Mesenchymal stem cell (in vitro differentiated cells and primary cell): Measurements from ENCODE around the gene DYNLRB1. TPM values are rescaled to one million over a fixed set of nuclear protein-coding genes. Genes with fewer than 3 reads are reported as not detected.

Experiments
- DNase-seq: peaks from one replicate; pipeline ENCODE4 v3.0.0-alpha.2; 2013
- H2AFZ ChIP-seq: one replicate; pipeline ENCODE4 v1.6.1; 2013; ENCODE audit warnings: low read depth, mild to moderate bottlenecking, control low read depth, inconsistent platforms, low read length, moderate library complexity
- H2AK5ac ChIP-seq: 2 replicates; pipeline ENCODE4 v1.6.1; 2013; ENCODE audit warnings: low read length, moderate library complexity, mild to moderate bottlenecking, inconsistent platforms; ENCODE audit not compliant: severe bottlenecking
- H2BK120ac ChIP-seq: one replicate; pipeline ENCODE4 v1.6.1; 2013; ENCODE audit warnings: low read depth, mild to moderate bottlenecking, inconsistent platforms, low read length, moderate library complexity
- H2BK12ac ChIP-seq, 2 experiments: one replicate each; pipeline ENCODE4 v1.6.1; 2013; ENCODE audit warnings: inconsistent platforms in 2 of 2, low read length in 2 of 2, mild to moderate bottlenecking in 2 of 2, moderate library complexity in 2 of 2, control low read depth in 1 of 2
- H2BK15ac ChIP-seq: one replicate; pipeline ENCODE4 v1.6.1; 2013; ENCODE audit warnings: mild to moderate bottlenecking, low read depth, inconsistent platforms; ENCODE audit not compliant: poor library complexity, severe bottlenecking
- H2BK5ac ChIP-seq: 2 replicates; pipeline ENCODE4 v1.6.1; 2013; ENCODE audit warnings: low read depth, mild to moderate bottlenecking, low read length, control low read depth, inconsistent platforms; ENCODE audit not compliant: poor library complexity, severe bottlenecking
- H3K14ac ChIP-seq, 2 experiments: one replicate each; pipeline ENCODE4 v1.6.1; 2013; ENCODE audit warnings: inconsistent platforms in 2 of 2, low read length in 2 of 2, control low read depth in 1 of 2, mild to moderate bottlenecking in 1 of 2, moderate library complexity in 1 of 2
- H3K18ac ChIP-seq, 2 experiments: one replicate each; pipeline ENCODE4 v1.6.1; 2013; ENCODE audit warnings: inconsistent platforms in 2 of 2, low read length in 2 of 2, control low read depth in 1 of 2, low read depth in 1 of 2, mild to moderate bottlenecking in 1 of 2
- H3K23ac ChIP-seq, 2 experiments: one replicate each; pipeline ENCODE4 v1.6.1; 2013; ENCODE audit warnings: inconsistent platforms in 2 of 2, low read length in 2 of 2, mild to moderate bottlenecking in 2 of 2, moderate library complexity in 2 of 2, control low read depth in 1 of 2
- H3K27ac ChIP-seq: 2 replicates; pipeline ENCODE4 v1.5.1; 2013; ENCODE audit warnings: mild to moderate bottlenecking, moderate library complexity, low read length, control low read depth, inconsistent platforms; ENCODE audit not compliant: poor library complexity, severe bottlenecking
- H3K27me3 ChIP-seq, 2 experiments: 2 replicates each; pipeline versions ENCODE4 v1.6.1 to v1.7.0; 2013; ENCODE audit warnings: low read length in 2 of 2, mild to moderate bottlenecking in 2 of 2, moderate library complexity in 2 of 2, control low read depth in 1 of 2, inconsistent platforms in 1 of 2; ENCODE audit not compliant: control insufficient read depth in 1 of 2, insufficient read depth in 1 of 2
- H3K36me3 ChIP-seq, 2 experiments: 2 replicates each; pipeline versions ENCODE4 v1.6.1 to v1.7.0; 2013; ENCODE audit warnings: low read length in 2 of 2, control low read depth in 1 of 2, inconsistent platforms in 1 of 2, low read depth in 1 of 2, mild to moderate bottlenecking in 1 of 2; ENCODE audit not compliant: insufficient read depth in 2 of 2, control insufficient read depth in 1 of 2
- H3K4ac ChIP-seq, 2 experiments: one replicate each; pipeline ENCODE4 v1.6.1; 2013; ENCODE audit warnings: inconsistent platforms in 2 of 2, low read length in 2 of 2, mild to moderate bottlenecking in 2 of 2, moderate library complexity in 2 of 2, control low read depth in 1 of 2, low read depth in 1 of 2
- H3K4me1 ChIP-seq: 2 replicates; pipeline ENCODE4 v1.6.1; 2013; ENCODE audit warnings: low read depth, low read length, control low read depth; ENCODE audit not compliant: control insufficient read depth, insufficient read depth
- H3K4me2 ChIP-seq: 2 replicates; pipeline ENCODE4 v1.6.1; 2013; ENCODE audit warnings: low read length, mild to moderate bottlenecking, inconsistent platforms; ENCODE audit not compliant: poor library complexity, severe bottlenecking
- H3K4me3 ChIP-seq, 2 experiments: 2 replicates each; pipeline versions ENCODE4 v1.5.1 to v1.7.0; 2013; ENCODE audit warnings: low read length in 2 of 2, mild to moderate bottlenecking in 2 of 2, control low read depth in 1 of 2, low read depth in 1 of 2; ENCODE audit not compliant: insufficient read depth in 1 of 2
- H3K79me1 ChIP-seq: replicated peaks from 2 replicates; pipeline ENCODE4 v1.6.1; 2013; ENCODE audit warnings: mild to moderate bottlenecking, control low read depth, low read length, inconsistent platforms; ENCODE audit not compliant: poor library complexity, severe bottlenecking
- H3K9ac ChIP-seq: 2 replicates; pipeline ENCODE4 v1.7.0; 2013; ENCODE audit warnings: mild to moderate bottlenecking, low read length, moderate library complexity
- H3K9me3 ChIP-seq: 2 replicates; pipeline ENCODE4 v1.7.0; 2013; ENCODE audit warnings: mild to moderate bottlenecking, low read length; ENCODE audit not compliant: control insufficient read depth
- H4K8ac ChIP-seq: one replicate; pipeline ENCODE4 v1.6.1; 2013; ENCODE audit warnings: inconsistent platforms, mild to moderate bottlenecking, low read length, moderate library complexity
- H4K91ac ChIP-seq: one replicate; pipeline ENCODE4 v1.6.1; 2013; ENCODE audit warnings: mild to moderate bottlenecking, low read length, inconsistent platforms
- WGBS: methylation state at CpG from one replicate; pipeline ENCODE4 v1.1.7; 2013; ENCODE audit warnings: mixed read lengths; 5-methylcytosine and 5-hydroxymethylcytosine counted together
- small RNA-seq: library from polyadenylated mRNA; stranded (forward); fragments of <200 nt; extraction: miRNeasy Mini kit (QIAGEN cat#:217004); gene quantifications from one replicate; pipeline ENCODE3, GENCODE V24; 2013; ENCODE audit warnings: low read depth

The DYNLRB1 gene

DNA sequence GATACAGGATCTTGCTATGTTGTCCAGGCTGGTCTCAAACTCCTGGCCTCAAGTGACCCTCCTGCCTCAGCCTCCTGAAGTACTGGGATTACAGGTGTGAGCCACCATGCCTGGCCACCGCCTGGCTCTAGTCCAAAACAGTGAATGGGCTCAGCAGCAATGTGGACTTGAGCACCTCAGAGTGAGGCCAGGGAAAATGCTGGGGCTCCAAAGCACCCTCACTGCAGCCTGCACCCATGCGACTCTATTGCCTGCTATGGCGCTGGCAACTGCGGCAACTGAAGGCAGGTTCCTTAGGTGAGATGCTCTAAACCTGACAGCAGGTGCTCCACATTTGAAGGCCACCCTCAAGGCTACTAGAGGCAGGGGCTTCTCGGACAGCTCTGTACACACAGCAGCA, 68.8 kb downstream of the DYNLRB1 start:
- no peak overlapping the region for H3K23ac ChIP-seq
- no peak for DNase-seq
- no peak overlapping the region for H4K8ac ChIP-seq
- H2BK120ac ChIP-seq = no peak overlapping the region
- H3K4me2 ChIP-seq = no peak overlapping the region
- no peak overlapping the region for H3K27ac ChIP-seq
- no peaks in the 10 kb centered on the region for H3K79me1 ChIP-seq
- peaks cover 14% of the 10 kb centered on the region for H3K4me1 ChIP-seq
- no peak overlapping the region for H3K9ac ChIP-seq
- no peak overlapping the region for H3K4ac ChIP-seq
- no peaks in the 10 kb centered on the region for H3K9me3 ChIP-seq
- H3K18ac ChIP-seq = no peak overlapping the region
- no peak overlapping the region for H2BK12ac ChIP-seq
- H4K91ac ChIP-seq = no peak overlapping the region
- H2AFZ ChIP-seq = no peak overlapping the region
- no peak overlapping the region for H2BK15ac ChIP-seq
- H2BK5ac ChIP-seq = no peak overlapping the region
- peaks cover 10 to 24% of the 10 kb centered on the region in 2 experiments for H3K36me3 ChIP-seq
- no peaks in the 10 kb centered on the region for H3K27me3 ChIP-seq
- no peak overlapping the region for H2AK5ac ChIP-seq
- no peak overlapping the region for H3K4me3 ChIP-seq
- 98% methylated on average over 5 of the region's 5 CpGs for WGBS
- no peak overlapping the region for H3K14ac ChIP-seq

DNA sequence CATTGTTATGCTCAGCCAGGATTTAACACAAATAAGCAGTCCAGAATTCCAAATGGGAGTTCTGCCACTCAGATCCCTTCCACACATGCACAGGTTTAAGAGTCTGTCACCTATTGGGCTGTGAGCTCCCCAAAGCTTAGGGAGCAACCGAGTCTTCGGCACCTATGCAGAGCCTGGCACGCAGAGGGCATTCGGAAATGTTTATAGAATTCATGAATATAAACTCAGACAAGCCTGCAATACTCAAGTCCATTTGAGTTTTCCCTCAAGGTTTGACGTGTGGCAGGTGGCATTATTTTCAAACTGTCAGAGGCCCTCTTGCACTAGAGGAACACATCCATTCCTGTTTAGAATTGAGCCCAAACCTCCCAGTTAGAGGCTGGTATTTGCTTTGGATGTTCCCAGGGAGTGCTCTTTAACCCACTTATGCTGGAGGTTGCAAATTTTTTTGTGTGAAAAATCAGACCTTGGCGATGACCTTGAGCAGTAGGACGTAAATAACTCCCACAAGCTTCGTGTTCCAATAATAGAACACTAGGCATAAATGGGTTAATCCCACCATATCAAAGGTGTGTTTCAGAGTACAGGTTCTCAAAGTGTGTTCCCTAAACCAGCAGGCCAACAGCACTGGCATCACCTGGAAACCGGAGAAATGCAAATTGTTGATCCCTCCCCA, 70.4 kb downstream of the DYNLRB1 start:
- Histone ChIP-seq H3K4me2 (no peak overlapping the region), H2BK12ac (no peak overlapping the region), H3K4ac (no peak overlapping the region), H3K14ac (no peak overlapping the region), H3K27me3 (no peaks in the 10 kb centered on the region), H4K8ac (no peak overlapping the region), H3K79me1 (no peaks in the 10 kb centered on the region), H2BK15ac (no peak overlapping the region), H2BK120ac (no peak overlapping the region), H4K91ac (no peak overlapping the region), H3K9me3 (no peaks in the 10 kb centered on the region), H3K23ac (no peak overlapping the region), H2AK5ac (no peak overlapping the region), H3K9ac (no peak overlapping the region), H3K18ac (no peak overlapping the region), H2AFZ (no peak overlapping the region), H3K27ac (no peak overlapping the region), H3K4me3 (no peak overlapping the region), H3K36me3 (peaks cover 7 to 16% of the 10 kb centered on the region in 2 experiments), H3K4me1 (peaks cover 8% of the 10 kb centered on the region), H2BK5ac (no peak overlapping the region)
- no peak for DNase-seq
- 96% methylated on average over 9 of the region's 9 CpGs for WGBS

Small RNAs within 50 kb of the gene (small RNA-seq; reads per million reads assigned to genes)
- not detected for gene RF00019
